ENCODE results near the gene RBCK1. TPM values are rescaled to one million over a fixed set of nuclear protein-coding genes. Genes with fewer than 3 reads are reported as not detected.

The RBCK1 gene
- total and polyA plus RNA-seq, 9 of the 15 experiments (the other 6 are each of a cell fraction or from before 2014, with no cell fraction given) = 5.9 to 59.3 (median 26.5) TPM

GRCh38 chr20:404088-404487 lies 4.0 kb upstream of the RBCK1 start (continued):
- no peak for TF ChIP-seq JUN (IDR thresholded peaks at IDR 0.05; ENCODE audit: borderline replicate concordance, low read depth, low read length)
- no peak for TF ChIP-seq JUN (CRISPR knock-in tag; IDR thresholded peaks at IDR 0.05; ENCODE audit: borderline replicate concordance)

GRCh38 chr20:406200-407132 lies 1.6 kb upstream of the RBCK1 start:
- Histone ChIP-seq H3K27me3 (ENCODE audit: control insufficient read depth in 2 of 2, insufficient read depth in 2 of 2, low read length in 2 of 2) (no peaks in the 10 kb centered on the region), H2AFZ (ENCODE audit: low read depth, low read length) (peak overlapping the region; percentile 87), H3K9me1 (ENCODE audit: control insufficient read depth, insufficient read depth, low read length) (no peaks in the 10 kb centered on the region), H3K9ac (ENCODE audit: insufficient read depth in 1 of 2, low read depth in 2 of 2, low read length in 2 of 2) (peak overlapping the region; percentile 77 to 94; a peak in 3 of 4 replicates), H3K4me2 (ENCODE audit: insufficient read depth, low read length) (peak overlapping the region; percentile 90), H3K27ac (ENCODE audit: extremely low read depth, low read depth, low read length) (peak overlapping the region; percentile 88; the same call in 2 of the 3 replicates), H3K9me3 (replicated peaks; ENCODE audit: control insufficient read depth, insufficient read depth, low read depth, low read length) (peaks cover 5% of the 10 kb centered on the region), H3K79me2 (ENCODE audit: control insufficient read depth, insufficient read depth, low read length) (peaks cover 26% of the 10 kb centered on the region), H3K36me3 (ENCODE audit: control insufficient read depth, insufficient read depth, low read length) (peaks cover 17% of the 10 kb centered on the region; the same call in 2 of the 3 replicates), H4K20me1 (replicated peaks; ENCODE audit: control insufficient read depth, insufficient read depth, low read length) (no peaks in the 10 kb centered on the region), H3K4me1 (replicated peaks in 1 of 2; ENCODE audit: control insufficient read depth in 2 of 2, insufficient read depth in 2 of 2, low read length in 2 of 2) (peaks cover 17 to 24% of the 10 kb centered on the region in 2 experiments; a peak in 4 of 5 replicates), H3K4me3 (peak overlapping the region; percentile 52; the same call in 1 of the 2 replicates)
- ATAC-seq = no peak
- no peak for DNase-seq (ENCODE audit: extremely low read depth in 1 of 4, low spot score in 3 of 4)
- POLR2A ChIA-PET = interaction anchor here (0.6 to 1.4 kb wide), 10 partner anchors 8 to 34 kb away, joined by 3 to 15 read pairs (median 4); partner anchors contain the start of gene TRIB3
- intact Hi-C loops (cut with micrococcal nuclease) = no loop called here
- FAIRE-seq = peak; percentile 59
- WGBS (ENCODE audit: insufficient coverage, low coverage, missing lambda C conversion rate) = 55% methylated on average over 9 of the region's 9 CpGs
- CTCF ChIA-PET (ENCODE audit: low intra/inter-chr PET ratio) = interaction anchor here (1.2 kb wide), 1 partner anchor 57 kb away, joined by 3 read pairs; no protein-coding TSS in a partner anchor
- in situ Hi-C loops (cut with MboI) = no loop called here
- BruUV-seq (replicated peaks) = no TSS peak
- TF ChIP-seq MLX (CRISPR knock-in tag; conservative IDR thresholded peaks at IDR 0.05) (no peak), MLLT1 (IDR thresholded peaks at IDR 0.05) (peak in 1 of 2 experiments; percentile 13; a peak in 1 of 4 replicates), SIN3B (IDR thresholded peaks at IDR 0.05; ENCODE audit: low read depth) (no peak), ZNF384 (IDR thresholded peaks at IDR 0.05; ENCODE audit: low read depth, low read length) (no peak), ZNF592 (IDR thresholded peaks at IDR 0.05) (no peak), EGR1 (conservative IDR thresholded peaks at IDR 0.05) (0 out of 2 replicates have a peak, but pooled peaks have one; percentile 7), CREB3 (tag; conservative IDR thresholded peaks at IDR 0.05; ENCODE audit: low read depth) (no peak)
